ENCODE measurements around the gene SHCBP1L.

DNA sequence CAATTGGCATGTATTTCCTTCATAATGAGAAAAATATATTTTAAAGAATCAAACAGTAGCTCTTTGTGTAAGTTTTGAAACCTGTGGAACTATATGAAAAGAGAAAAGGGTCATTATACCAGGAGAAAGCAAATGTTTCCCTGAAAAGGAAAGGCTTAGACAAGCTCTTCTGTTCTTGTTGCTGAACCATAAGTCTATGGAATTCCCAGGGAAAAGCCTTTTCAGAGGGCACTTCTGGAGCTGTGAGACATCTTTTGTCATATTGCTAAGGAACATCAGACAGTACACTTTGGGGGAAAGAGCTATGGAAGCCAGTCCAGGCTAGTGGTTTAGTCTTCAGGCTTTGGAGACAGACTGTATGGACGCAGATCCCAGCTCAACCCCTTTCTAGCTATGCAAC lies 12.1 kb upstream of the SHCBP1L start:
- no peak for TF ChIP-seq POLR2A (IDR thresholded peaks at IDR 0.05)
- TF ChIP-seq, protein P1, sequence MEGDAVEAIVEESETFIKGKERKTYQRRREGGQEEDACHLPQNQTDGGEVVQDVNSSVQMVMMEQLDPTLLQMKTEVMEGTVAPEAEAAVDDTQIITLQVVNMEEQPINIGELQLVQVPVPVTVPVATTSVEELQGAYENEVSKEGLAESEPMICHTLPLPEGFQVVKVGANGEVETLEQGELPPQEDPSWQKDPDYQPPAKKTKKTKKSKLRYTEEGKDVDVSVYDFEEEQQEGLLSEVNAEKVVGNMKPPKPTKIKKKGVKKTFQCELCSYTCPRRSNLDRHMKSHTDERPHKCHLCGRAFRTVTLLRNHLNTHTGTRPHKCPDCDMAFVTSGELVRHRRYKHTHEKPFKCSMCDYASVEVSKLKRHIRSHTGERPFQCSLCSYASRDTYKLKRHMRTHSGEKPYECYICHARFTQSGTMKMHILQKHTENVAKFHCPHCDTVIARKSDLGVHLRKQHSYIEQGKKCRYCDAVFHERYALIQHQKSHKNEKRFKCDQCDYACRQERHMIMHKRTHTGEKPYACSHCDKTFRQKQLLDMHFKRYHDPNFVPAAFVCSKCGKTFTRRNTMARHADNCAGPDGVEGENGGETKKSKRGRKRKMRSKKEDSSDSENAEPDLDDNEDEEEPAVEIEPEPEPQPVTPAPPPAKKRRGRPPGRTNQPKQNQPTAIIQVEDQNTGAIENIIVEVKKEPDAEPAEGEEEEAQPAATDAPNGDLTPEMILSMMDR (IDR thresholded peaks at IDR 0.05), result no peak

All from heart left ventricle (tissue), 13 donors.